DOHH2 (cell line): ENCODE results near the gene CHN2.

ENCODE experiments used
- EZH2phosphoT487 ChIP-seq: fragments of 200-600 bp; sonication (generic); IDR thresholded peaks from 2 replicates; pipeline ENCODE4 v1.6.1; 2017; ENCODE audit warnings: borderline replicate concordance, mild to moderate bottlenecking, antibody characterized with exemption, low read length, moderate library complexity, mixed read lengths
- TF ChIP-seq, protein P1 (sequence below): fragments of 200-600 bp; sonication (generic); IDR thresholded peaks from one replicate; pipeline ENCODE4 v1.5.1; 2014; ENCODE audit warnings: antibody characterized with exemption, mild to moderate bottlenecking, low read depth, low read length; ENCODE audit not compliant: poor library complexity, severe bottlenecking

DNA sequence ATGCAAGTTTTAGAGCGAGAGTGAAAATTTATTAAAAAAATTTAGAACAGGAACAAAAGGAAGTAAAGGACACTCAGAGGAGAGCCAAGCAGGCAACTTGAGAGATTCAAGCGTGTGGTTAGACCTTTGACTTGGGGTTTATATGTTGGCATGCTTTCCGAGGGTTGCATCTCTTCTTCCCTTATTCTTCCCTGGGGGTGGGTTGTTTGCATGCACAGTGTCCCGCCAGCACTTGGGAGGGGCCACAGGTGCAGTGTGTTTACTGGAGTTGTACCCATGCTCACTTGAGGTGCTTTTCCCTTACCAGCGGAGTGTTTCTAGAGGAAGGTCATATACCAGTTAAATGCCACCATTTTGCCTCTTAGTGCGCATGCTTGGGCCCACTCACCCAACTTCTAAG lies 96.3 kb downstream of the CHN2 start:
- TF ChIP-seq, protein P1, sequence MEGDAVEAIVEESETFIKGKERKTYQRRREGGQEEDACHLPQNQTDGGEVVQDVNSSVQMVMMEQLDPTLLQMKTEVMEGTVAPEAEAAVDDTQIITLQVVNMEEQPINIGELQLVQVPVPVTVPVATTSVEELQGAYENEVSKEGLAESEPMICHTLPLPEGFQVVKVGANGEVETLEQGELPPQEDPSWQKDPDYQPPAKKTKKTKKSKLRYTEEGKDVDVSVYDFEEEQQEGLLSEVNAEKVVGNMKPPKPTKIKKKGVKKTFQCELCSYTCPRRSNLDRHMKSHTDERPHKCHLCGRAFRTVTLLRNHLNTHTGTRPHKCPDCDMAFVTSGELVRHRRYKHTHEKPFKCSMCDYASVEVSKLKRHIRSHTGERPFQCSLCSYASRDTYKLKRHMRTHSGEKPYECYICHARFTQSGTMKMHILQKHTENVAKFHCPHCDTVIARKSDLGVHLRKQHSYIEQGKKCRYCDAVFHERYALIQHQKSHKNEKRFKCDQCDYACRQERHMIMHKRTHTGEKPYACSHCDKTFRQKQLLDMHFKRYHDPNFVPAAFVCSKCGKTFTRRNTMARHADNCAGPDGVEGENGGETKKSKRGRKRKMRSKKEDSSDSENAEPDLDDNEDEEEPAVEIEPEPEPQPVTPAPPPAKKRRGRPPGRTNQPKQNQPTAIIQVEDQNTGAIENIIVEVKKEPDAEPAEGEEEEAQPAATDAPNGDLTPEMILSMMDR: no peak
- TF ChIP-seq EZH2phosphoT487: no peak
